Stimulated activated CD4-positive, alpha-beta T cell treated with anti-CD3 and anti-CD28 coated beads, Interleukin-4, amount 100 ng/mL, for 24 hours (primary cell): ENCODE results near the gene WDFY4.

Experiments used
- DNase-seq: peaks from one replicate; pipeline ENCODE4 v3.0.0-alpha.2; 2020

The WDFY4 gene

DNA sequence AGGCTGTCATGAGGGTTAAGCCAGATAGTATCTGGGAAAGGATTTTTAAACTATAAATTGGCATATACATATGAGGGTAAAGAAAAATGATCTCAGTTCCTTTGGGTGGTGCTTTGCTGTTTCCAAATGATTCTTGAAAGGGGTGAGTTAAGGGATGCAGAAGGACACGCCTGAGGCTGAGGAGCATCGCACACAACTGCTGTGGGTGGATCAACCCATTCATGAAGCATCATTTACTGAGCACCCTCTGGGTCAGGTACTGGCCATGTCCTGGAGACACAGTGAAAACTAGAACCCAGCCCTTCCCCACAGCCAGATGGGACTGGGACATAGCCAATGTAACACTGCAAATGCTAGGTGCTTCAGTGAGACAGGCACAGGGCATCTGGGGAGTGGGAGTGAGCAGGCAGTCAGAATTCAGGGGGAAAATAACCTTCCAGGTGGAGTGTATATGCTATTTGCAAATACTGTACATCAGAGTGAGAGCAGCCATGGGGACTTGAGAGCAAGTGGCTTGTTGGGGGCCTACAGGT, 112.1 kb downstream of the WDFY4 start:
- no peak for DNase-seq

DNA sequence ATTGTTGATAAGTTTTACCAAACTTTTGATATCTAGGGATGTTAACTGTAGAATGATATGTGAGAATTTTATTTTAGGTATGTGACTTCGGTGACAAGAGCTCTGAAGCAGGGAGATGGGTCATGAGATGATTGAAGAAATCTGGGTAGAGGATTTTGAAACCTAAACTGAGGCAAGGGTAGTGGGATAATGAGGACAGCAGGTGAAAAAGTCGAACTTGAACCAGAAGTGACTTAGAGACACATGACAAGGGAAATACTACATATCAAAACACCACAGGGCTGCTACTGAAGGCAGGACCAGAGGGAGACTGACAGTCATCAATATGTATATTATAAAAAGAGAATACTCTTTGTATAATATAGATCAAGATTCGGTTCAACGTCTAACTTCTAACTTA, 113.2 kb downstream of the WDFY4 start:
- DNase-seq = no peak

DNA sequence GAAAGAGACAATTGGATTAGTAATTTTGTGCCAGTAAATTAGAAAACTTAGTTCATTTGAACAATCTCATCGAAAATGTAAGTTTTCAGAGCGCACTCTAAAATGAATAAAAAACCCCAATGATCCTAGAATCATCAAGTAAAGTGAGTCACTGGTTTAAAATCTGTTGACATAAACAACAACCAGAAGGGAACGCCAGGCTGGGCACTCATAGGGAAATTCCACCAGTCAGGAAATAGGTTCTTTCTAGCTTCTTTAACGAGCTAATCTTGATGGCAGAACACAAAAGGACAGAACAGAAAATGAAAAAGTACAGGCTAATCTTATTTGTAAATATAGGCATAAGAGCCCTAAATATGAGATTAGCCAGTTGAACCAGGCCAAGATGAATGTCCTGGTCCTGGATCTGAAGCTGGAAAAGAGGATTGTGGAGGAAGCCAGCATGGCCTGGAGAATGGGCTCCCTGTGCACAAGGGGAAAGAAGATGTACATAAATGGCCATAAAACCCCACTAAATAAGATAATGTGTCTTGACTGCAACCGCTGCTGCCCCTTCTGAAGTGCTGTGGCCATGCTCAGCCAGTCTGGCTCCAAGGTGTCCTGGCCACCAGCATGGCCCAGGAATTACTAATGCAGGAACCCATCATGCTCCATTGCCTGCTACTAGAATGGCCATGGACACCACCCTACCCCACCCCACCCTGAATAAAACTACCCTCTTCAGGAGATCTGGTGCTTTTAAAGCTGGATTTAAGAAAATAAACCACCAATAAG, 114.0 kb downstream of the WDFY4 start:
- no peak for DNase-seq

DNA sequence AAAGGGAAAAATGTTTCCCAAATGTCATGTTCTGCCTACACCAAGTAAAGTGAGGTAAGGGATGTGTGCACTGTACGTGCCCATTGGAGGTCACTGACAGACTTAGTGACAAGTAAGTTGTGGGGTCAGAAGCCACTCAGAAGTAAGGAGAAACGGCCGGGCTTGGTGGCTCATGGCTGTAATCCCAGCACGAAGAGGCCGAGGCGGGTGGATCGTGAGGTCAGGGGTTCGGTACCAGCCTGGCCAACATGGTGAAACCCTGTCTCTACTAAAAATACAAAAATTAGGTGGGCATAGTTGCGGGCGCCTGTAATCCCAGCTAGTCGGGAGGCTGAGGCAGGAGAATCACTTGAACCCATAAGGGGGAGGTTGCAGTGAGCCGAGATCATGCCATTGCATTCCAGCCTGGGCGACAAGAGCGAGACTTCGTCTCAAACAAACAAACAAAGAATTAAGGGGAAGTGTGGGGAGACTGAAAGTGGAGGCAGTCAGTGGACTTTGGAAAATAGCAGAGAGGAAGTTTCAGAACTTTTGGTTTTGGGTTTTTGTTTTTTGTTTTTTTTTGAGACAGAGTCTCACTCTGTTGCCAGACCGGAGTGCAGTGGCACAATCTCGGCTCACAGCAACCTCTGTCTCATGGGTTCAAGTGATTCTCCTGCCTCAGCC, 114.8 kb downstream of the WDFY4 start:
- no peak for DNase-seq

DNA sequence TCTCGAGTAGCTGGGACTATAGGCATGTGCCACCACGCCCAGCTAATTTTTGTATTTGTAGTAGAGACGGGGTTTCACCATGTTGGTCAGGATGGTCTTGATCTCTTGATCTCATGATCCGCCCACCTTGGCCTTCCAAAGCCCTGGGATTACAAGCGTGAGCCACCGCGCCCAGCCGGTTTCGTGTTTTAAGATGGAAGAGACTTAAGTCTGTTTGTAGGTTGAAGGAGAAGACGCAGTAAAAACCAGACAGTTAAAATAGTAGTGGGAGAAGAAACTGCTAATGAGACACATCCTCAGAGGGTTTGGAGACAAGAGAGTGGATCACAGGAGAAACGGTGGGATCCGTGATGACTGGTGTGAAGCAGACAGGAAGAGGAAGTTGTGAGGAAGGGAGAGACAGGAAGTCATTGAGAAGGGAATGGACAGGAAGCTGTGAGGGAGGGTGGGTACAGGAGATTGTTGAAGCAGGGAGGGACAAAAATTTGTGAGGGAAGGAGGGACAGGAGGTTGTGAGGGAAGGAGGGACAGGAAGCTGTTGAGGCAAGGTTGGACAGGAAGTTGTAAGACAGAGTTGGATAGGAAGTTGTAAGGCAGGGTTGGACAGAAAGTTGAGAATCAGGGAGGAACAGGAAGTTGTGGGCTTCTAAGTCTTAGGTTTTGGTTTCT, 115.5 kb downstream of the WDFY4 start:
- no peak for DNase-seq

DNA sequence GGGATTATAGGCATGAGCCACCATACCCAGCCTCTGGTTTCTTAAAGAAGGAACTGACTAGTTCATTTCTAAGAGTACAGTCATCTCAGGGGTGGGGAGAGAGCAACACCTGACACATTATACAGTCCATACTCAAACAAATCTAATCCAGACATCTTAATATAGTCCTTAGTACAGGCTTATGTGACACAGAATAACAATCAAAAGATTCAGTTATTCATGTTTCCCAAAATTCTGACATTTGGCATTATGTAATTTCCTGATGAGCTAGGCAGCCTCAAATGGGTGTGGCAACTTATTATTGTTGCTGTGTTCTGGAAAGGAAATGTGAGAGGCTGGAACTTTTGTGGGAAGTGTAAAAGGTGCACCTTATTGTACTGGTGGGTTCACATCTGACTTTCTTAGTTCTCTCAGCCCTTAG, 116.3 kb downstream of the WDFY4 start:
- no peak for DNase-seq

DNA sequence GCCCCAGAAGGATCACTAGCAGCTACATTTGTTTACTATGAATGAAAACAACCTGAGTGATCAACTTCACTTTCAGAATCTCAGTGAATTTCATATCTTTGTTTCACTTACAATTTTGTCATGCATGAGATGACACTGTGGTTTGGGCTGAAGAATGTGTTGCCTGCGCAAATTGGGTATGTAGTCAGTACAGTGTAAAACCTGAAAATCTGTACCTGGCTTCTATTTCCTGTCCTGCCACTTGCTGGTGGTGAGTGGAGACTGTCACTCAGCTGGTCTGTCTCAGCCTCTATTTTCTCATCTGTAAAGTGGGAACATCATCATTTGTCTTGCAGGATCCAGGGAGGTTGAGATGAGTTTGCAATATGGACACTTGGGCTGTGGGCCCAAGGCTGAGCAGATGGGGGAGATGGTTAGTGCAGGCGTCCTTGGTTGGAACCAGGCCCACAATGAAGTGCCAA, 118.0 kb downstream of the WDFY4 start:
- DNase-seq = no peak

DNA sequence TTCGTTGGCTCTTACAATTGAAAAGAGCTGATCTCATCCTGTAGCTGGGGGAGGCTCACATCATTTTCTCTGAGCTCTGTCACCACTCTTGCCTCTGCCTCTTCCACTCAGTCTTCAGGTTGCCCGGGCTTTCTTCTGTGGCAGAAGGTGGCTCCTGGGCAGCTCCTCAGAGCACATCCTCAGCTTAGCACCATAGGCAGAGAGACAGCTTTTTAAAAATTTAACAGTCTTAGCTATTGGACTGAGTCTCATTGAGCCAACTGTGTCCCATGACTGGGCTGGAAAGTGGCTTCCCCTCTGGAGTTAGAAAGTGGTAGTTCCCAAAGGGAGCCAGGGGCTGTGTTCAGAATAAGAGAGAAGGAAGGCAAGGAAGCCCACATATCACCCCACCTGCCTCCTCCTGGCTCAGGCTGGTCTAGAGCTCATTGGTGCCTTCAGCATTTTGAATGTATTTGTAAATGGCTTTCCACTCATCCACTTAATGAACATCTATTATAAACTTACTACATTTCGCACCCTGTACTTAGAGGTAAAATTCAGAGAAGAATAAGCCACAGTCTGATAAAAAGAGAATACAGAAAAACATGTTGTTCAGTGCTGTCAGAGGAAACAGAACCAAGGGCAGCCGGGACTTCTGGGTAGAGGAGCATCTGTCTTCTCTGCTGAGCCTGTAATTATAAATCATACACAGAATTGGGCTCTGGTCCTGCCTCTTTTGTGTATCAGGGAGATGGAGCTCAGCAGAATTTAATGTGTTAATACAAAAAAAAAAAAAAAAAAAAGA, 119.3 kb downstream of the WDFY4 start:
- no peak for DNase-seq

DNA sequence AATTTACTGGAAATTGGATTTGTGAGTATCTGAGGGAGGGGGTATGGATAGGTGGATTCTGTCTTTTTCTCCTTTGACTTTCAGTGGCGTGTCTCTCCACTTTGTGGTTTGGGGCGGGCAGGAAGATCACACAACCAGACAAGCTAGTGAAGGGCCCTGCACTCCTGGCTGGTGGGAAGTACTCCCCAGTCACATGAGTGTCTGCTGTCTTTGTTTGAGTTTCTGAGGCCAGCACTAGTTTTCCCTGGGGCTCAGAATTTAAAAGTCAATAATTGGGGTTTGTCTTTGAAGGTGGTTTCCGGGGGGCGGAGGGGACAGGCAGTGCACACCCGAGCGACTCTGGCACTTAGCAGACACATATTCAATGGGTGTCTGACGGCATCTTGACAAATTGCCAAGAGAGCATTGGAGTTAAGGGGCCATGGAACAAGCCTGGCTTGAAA, 120.1 kb downstream of the WDFY4 start:
- DNase-seq = no peak

DNA sequence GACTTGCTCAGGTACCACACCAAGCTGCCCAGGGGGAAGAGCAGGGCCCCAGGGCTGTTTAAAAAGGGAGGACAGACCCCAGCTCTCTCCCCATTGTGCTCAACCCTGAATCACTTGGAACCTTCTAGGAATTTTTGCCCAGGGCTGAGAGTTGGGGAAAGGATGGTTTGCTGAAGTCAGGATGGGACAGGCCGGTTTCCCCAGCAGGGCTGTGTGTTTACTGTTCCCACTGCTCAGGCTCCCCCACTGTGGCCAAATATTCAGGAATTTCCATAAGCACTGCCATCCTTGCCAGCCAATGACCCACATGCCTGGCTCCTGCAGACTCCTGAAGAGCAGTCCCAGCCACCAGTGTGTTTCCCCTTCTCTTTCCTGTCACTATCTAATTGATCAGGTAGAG, 120.7 kb downstream of the WDFY4 start:
- no peak for DNase-seq

DNA sequence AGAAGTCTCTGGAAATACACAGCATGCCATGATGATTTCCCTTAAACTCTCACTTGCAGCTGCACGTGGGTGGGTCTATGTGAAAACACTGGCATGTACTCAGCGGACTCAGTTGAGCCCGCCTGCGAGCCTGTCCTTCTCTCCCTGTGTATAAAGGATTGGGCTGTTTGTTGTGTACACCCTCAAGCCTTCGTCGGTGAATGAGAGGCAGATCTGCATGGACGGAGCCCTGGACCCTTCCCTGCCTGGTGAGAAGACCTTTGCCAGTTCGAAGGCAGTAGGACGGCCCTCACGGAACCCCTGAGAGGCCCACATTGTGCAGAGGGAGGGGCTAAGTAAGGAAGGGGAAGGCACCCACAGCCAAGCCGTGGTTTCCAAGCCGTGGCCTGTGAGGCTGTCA, 121.2 kb downstream of the WDFY4 start:
- no peak for DNase-seq

DNA sequence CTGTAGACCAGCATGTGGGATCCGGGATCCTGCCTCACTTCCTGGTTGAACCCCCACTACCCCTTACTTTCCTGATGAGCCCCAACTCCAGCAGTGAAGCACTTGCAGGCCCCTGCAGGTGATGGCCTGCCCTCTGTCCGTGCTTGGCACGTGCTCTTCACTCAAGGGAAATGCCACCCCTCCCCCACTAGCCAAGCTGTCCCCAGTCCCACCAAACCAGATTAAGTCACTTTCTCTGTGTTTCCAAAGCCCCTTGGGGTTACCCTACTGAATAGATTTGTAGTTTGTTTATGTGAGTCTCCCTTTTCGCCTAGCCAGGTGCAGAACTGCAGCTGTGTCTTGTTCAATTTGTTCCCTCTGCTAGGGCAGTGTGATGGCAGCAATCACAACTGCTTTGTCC, 121.7 kb downstream of the WDFY4 start:
- no peak for DNase-seq

DNA sequence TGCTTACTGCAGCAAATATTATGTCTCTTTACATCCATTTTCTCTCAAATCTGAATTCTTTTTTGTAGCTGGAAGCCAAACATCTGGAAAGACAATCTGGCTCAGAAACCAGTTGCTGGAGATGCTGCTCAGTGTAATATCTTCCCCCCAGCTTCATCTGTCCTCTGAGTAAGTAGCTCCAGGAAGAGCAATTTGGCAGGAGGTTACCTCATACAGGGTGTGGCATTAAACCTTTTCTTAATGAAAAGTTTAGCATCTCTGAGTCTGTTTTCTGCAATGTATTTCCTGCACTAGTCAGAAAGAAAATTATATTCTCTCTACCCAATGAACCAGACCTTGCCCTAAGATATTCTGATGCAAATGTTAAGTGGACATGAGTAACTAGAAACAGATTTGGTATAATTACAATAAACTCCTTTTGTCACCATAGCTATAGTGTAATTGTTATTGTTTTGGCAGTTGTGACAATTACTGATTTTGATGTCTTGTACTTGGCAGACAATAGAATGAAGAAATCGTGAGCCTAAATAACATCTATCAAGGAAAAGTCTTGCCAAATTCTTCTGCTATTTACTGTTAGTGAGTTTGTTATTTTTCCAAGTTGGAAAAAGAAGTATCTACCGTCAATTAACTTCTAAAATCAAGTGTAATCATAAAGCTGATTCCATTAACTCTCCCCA, 123.3 kb downstream of the WDFY4 start:
- no peak for DNase-seq

DNA sequence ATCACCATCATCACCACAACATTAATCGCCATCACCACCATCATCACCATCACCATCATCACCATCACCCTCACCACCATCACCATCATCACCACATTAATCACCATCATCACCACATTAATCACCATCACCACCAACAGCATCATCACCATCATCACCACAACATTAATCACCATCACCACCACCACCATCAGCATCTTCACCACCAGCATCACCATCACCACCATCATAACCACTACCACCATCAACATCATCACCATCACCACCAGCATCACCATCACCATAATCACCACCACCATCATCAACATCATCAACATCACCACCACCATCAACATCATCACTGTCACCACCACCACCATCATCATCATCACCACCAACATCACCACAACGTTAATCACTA, 124.6 kb downstream of the WDFY4 start:
- no peak for DNase-seq

DNA sequence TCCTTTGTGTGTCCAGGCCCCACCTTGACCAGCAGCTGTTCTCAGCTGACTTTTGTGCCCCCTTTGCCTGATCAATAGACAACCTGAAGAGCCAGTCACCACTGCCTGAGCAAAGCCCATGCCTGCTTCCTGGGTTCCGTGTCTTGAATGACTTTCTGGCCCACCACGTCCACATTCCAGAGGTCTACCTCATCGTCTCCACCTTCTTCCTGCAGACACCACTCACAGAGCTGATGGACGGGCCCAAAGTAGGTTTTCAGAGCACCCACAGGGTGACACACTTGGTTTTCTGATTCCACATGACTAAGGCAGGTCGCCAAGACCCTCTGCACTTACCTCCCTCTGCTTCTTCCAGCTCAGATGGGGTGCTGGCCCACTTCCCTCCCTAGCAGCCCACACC, 126.8 kb downstream of the WDFY4 start:
- no peak for DNase-seq

DNA sequence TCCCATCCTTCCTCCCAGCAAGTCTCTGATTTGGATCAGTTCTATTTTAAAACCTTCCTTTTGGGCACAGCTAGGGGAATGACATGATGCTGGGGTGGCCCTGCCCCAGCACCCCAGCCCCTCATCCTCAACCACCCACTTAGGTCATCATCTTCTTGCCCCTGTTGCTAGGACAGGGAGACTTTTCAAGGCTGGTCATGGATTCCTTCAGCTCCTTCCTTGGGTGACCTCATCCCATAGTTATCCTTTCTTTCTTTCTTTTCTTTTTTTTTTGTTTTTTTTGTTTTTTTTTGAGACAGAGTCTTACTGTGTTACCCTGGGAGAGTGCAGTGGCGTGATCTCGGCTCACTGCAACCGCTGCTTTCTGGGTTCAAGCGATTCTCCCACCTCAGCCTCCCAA, 127.2 kb downstream of the WDFY4 start:
- DNase-seq = no peak

DNA sequence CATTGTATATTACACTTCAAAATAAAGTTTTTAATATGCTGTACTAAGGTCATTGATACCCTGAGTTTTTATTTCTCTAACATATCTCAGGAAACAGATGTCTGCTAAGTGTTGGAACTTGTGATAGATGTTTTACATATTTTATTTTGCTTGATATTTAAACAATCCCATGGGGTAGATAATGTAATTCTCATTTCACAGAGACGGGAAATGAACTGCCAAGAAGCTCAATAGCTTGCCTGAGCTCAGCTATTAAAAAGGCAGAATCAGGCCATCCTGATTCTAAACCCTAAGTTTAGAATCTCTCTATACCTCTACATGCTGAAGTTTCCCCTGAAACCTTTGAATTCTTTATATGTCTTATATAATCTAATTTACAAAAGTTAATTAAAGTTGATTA, 128.6 kb downstream of the WDFY4 start:
- DNase-seq = no peak

DNA sequence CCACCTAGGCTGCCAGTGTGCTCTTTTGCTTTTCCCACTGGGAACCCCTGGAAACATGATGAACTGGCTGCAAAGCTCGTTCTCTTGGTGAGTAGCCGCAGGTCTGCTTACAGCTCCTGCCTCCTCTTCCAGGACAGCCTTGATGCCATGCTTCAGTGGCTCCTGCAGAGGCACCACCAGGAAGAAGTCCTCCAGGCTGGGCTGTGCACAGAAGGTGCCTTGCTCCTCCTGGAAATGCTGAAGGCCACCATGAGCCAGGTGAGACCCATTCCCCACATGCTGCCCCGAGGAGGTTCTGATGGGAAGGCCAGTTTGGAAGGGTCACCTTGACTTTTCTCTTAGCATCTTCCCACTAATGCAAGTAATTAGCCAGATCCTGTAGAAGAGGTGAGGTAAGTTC, 129.2 kb downstream of the WDFY4 start:
- DNase-seq = no peak

DNA sequence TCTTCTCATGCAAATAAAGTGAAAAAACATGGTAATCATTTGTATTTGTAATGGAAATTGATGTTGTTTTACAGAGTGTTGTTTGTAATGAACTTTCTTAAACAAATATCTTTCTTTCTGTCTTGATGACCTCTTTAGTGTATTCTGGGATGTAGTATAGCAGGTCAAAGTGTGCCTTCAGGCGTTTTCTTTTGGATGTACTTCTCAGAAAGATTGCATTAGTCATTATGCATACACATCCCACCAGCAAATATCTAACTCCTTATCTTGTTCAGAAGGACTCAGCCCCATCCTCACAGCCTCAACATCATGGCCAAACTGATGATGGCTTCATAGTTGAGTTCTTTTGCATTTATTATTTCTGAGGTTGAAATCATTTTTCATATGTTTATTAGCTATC, 130.3 kb downstream of the WDFY4 start:
- no peak for DNase-seq

DNA sequence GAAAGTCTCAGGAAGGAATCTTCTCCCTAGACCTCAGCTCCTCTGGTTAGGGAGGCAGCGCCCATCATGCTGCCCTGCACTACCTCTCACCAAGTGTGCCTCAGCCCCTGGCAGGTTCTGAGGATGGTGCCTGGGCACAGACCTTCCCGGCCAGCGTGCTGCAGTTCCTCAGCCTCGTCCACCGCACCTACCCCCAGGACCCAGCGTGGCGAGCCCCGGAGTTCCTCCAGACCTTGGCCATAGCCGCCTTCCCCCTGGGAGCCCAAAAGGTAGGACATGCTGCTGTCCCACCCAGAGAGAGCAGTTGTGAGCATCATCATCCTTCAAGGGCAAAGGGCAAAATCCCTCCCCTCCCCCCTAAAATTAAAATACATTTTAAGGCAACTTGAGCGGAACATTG, 132.5 kb downstream of the WDFY4 start:
- DNase-seq = no peak

DNA sequence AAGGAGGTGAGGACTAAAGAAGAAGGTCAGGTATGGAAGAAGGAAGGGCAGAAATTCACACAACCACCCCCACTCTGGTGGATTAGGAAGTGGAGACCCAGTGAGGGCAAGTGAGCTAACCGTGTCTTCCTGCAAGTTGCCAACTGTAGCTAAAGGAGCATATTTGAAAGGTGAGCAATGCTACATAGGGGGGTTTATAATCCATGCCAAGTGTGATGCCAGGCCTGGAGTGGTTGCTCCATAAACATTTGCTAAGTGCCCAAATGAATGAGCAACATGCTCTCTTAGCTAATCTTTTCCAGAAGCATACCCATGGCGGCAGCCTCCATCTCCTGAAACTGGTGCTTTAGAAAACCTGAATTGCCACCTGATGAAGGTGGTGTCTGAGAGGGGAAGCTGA, 133.4 kb downstream of the WDFY4 start:
- no peak for DNase-seq

DNA sequence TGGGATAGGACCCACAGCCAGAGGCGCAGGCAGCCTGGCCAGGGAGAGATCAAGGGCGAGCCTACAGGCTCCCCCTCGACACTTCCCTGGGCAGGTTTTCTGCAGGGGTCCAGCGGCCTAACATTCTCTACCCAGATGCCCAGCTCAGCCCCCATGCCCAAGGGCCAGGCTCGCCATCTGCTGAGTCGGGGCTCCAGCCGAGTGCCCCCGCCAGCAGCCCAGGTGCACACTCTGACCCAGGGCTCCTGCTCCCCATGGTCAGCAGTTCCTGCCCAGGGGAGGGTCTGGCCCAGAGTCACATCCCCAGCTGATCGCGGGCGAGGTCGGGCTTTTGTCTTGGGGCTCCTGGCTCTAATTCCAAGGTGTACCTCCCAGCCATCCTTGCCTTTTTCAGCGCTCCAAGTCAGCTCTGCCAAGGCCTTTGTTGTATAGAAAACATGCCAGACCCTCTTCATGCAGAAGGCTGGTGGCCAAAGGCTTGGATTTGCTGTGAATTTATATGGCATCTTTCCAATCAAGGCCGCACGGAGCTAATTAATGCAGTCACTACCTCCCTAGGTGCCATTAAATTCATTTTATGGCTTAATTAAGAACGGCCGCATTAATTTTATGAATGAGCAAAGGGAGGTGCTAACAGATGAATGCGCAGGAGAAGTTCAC, 134.3 kb downstream of the WDFY4 start:
- DNase-seq = no peak
